B cell (primary cell): ENCODE results near the gene PUS10. TPM values are rescaled to one million over a fixed set of nuclear protein-coding genes. Genes with fewer than 3 reads are reported as not detected.
A peak's percentile ranks its signal among the peaks of the same experiment; 100 is the strongest.

Experiments
- ATAC-seq: fragments of 200-7000 bp; cut with Tn5 transposase; one replicate; pipeline ENCODE4 v1.10.0; 2021; ENCODE audit warnings: low read depth, mild to moderate bottlenecking, moderate number of reproducible peaks, moderate library complexity
- CTCF ChIA-PET: fragments of 350-600 bp; sonication (Branson Sonifier 250); formaldehyde crosslinking; loops from one replicate; lab custom pipeline; 2021; ENCODE audit warnings: antibody characterized with exemption, inconsistent platforms; lab: Charles Lee
- POLR2A ChIA-PET: fragments of 350-600 bp; sonication (Branson Sonifier 250); formaldehyde crosslinking; loops from one replicate; lab custom pipeline; 2021; ENCODE audit warnings: antibody characterized with exemption; lab: Charles Lee
- DNase-seq: peaks from one replicate; pipeline ENCODE4 v3.0.0; 2013
- H2AFZ ChIP-seq: 2 replicates; pipeline ENCODE4 v1.6.1; 2012; ENCODE audit warnings: mild to moderate bottlenecking, low read depth, low read length; ENCODE audit not compliant: insufficient read depth, poor library complexity, severe bottlenecking
- H3K27ac ChIP-seq, 2 donors: 1 replicate in 1 of 2; 2 replicates in 1 of 2; pipeline ENCODE4 v1.5.1; 2012 to 2013; ENCODE audit warnings: low read length in 2 of 2, mild to moderate bottlenecking in 2 of 2, moderate library complexity in 1 of 2
- H3K27me3 ChIP-seq, 4 experiments: fragments of 200-600 bp in 1 of 4; sonication (generic) in 1 of 4; replicated peaks in 1 of 4; 1 replicate in 2 of 4; 2 replicates in 2 of 4; pipeline versions ENCODE4 v1.6.1 to v1.7.0; 2013 to 2016; ENCODE audit warnings: low read length in 3 of 4, mild to moderate bottlenecking in 2 of 4, mixed read lengths in 1 of 4, moderate library complexity in 1 of 4; ENCODE audit not compliant: insufficient read depth in 4 of 4, control insufficient read depth in 3 of 4; ENCODE audit errors: control extremely low read depth in 1 of 4
- H3K36me3 ChIP-seq, 2 experiments: replicated peaks in 1 of 2; 1 replicate in 1 of 2; 2 replicates in 1 of 2; pipeline versions ENCODE4 v1.6.1 to v1.7.1; 2013; ENCODE audit warnings: low read length in 1 of 2; ENCODE audit not compliant: insufficient read depth in 2 of 2, control insufficient read depth in 1 of 2; ENCODE audit errors: control extremely low read depth in 1 of 2, extremely low read depth in 1 of 2
- H3K4me1 ChIP-seq, 2 donors: fragments of 200-600 bp in 1 of 2; sonication (generic) in 1 of 2; 1 replicate in 1 of 2; 2 replicates in 1 of 2; pipeline versions ENCODE4 v1.5.1 to v1.6.1; 2013 to 2017; ENCODE audit warnings: low read length in 2 of 2; ENCODE audit not compliant: control insufficient read depth in 2 of 2, insufficient read depth in 2 of 2
- H3K4me2 ChIP-seq: replicated peaks from 2 replicates; pipeline ENCODE3; 2012; ENCODE audit warnings: mild to moderate bottlenecking, low read depth, low read length; ENCODE audit not compliant: poor library complexity, severe bottlenecking
- H3K4me3 ChIP-seq, 5 experiments: fragments of 200-600 bp in 1 of 5; sonication (generic) in 1 of 5; 1 replicate in 3 of 5; 2 replicates in 2 of 5; pipeline versions ENCODE4 v1.5.1 to v1.7.0; 2011 to 2016; ENCODE audit warnings: low read length in 4 of 5, mild to moderate bottlenecking in 4 of 5, low read depth in 2 of 5, control low read depth in 1 of 5, moderate library complexity in 1 of 5; ENCODE audit not compliant: insufficient read depth in 1 of 5; ENCODE audit errors: control extremely low read depth in 1 of 5, extremely low read depth in 1 of 5
- H3K79me2 ChIP-seq: fragments of 200-600 bp; sonication (generic); one replicate; pipeline ENCODE4 v1.6.0; 2016; ENCODE audit warnings: low read length; ENCODE audit not compliant: control insufficient read depth, insufficient read depth
- H3K9ac ChIP-seq: fragments of 200-600 bp; sonication (generic); 2 replicates; pipeline ENCODE4 v1.6.1; 2017; ENCODE audit warnings: mild to moderate bottlenecking, low read length, moderate library complexity
- H3K9me3 ChIP-seq, 3 donors: one replicate each; pipeline versions ENCODE4 v1.6.1 to v1.7.1; 2013; ENCODE audit warnings: low read length in 2 of 3; ENCODE audit not compliant: control insufficient read depth in 2 of 3, insufficient read depth in 1 of 3; ENCODE audit errors: control extremely low read depth in 1 of 3
- H4K20me1 ChIP-seq: 2 replicates; pipeline ENCODE4 v1.6.0; 2012; ENCODE audit warnings: mild to moderate bottlenecking, low read length; ENCODE audit not compliant: insufficient read depth, control insufficient read depth, poor library complexity, severe bottlenecking
- H3K27ac Mint-ChIP-seq: one replicate; pipeline ENCODE4 v1.8.0; 2021; ENCODE audit warnings: mixed read lengths
- H3K27me3 Mint-ChIP-seq: one replicate; pipeline ENCODE4 v1.8.0; 2021; ENCODE audit warnings: mixed read lengths
- H3K4me1 Mint-ChIP-seq: one replicate; pipeline ENCODE4 v1.8.0; 2021; ENCODE audit warnings: mixed read lengths
- H3K4me3 Mint-ChIP-seq: one replicate; pipeline ENCODE4 v1.8.0; 2021; ENCODE audit warnings: mixed read lengths
- H3K9me3 Mint-ChIP-seq: one replicate; pipeline ENCODE4 v1.8.0; 2022; ENCODE audit warnings: mixed read lengths; ENCODE audit not compliant: insufficient read depth
- EZH2 ChIP-seq: IDR thresholded peaks from 2 replicates; pipeline ENCODE4 v1.6.1; 2012; ENCODE audit warnings: borderline replicate concordance, low read depth, mild to moderate bottlenecking, moderate library complexity, low read length; ENCODE audit not compliant: insufficient read depth, poor library complexity, severe bottlenecking
- WGBS: methylation state at CpG from one replicate; pipeline ENCODE4 v1.1.5; 2013; ENCODE audit warnings: missing lambda C conversion rate; ENCODE audit not compliant: insufficient coverage; 5-methylcytosine and 5-hydroxymethylcytosine counted together
- intact Hi-C: fragments of 100-400 bp; cut with micrococcal nuclease; formaldehyde crosslinking; loops from one replicate; pipeline ENCODE4 v1.10.0; 2022
- polyA plus RNA-seq: library from polyadenylated mRNA; depleted of rRNA; stranded (reverse); fragments of >200 nt; gene quantifications from 2 replicates; pipeline ENCODE4 v1.2.3, GENCODE V29; 2012
- total RNA-seq, 2 donors: library from RNA; stranded (reverse); fragments of 120-200 nt in 1 of 2; gene quantifications; 1 replicate in 1 of 2; 2 replicates in 1 of 2; pipeline versions ENCODE4 v1.2.3 to v1.2.4, GENCODE V29; 2013 to 2022
- TF ChIP-seq, protein P1 (sequence below): fragments of 200-600 bp; IDR thresholded peaks from one replicate; pipeline ENCODE4 v1.8.0; 2022; ENCODE audit warnings: antibody characterized with exemption, mild to moderate bottlenecking

The PUS10 gene
- total and polyA plus RNA-seq, 2 donors (not counting 1 experiment from before 2014, with no cell fraction given), result 3.2 to 7.1 TPM

- Histone ChIP-seq H2AFZ (no peak overlapping the region), H3K27ac (peak overlapping the region in 1 of 2 donors; percentile 85), H4K20me1 (no peaks in the 10 kb centered on the region), H3K79me2 (no peaks in the 10 kb centered on the region), H3K27me3 (no peaks in the 10 kb centered on the region), H3K4me2 (no peak overlapping the region), H3K4me1 (peaks cover 40 to 66% of the 10 kb centered on the region in 2 donors), H3K9ac (no peak overlapping the region), H3K9me3 (peaks cover 0 to 25% (median 0%) of the 10 kb centered on the region in 3 donors), H3K4me3 (no peak overlapping the region), H3K36me3 (no peaks in the 10 kb centered on the region)
- intact Hi-C loops, result no loop called here
- ATAC-seq (no peak), DNase-seq (no peak)
- POLR2A ChIA-PET, result interaction anchor here (0.6 kb wide), 1 partner anchor 552 kb away, joined by 4 read pairs; no protein-coding TSS in a partner anchor
- no peak overlapping the region for H3K4me3 Mint-ChIP-seq
- 97% methylated on average over 15 of the region's 16 CpGs for WGBS
- peaks cover 72% of the 10 kb centered on the region for H3K4me1 Mint-ChIP-seq
- H3K9me3 Mint-ChIP-seq, result no peaks in the 10 kb centered on the region
- no peak for TF ChIP-seq EZH2
- TF ChIP-seq, protein P1, sequence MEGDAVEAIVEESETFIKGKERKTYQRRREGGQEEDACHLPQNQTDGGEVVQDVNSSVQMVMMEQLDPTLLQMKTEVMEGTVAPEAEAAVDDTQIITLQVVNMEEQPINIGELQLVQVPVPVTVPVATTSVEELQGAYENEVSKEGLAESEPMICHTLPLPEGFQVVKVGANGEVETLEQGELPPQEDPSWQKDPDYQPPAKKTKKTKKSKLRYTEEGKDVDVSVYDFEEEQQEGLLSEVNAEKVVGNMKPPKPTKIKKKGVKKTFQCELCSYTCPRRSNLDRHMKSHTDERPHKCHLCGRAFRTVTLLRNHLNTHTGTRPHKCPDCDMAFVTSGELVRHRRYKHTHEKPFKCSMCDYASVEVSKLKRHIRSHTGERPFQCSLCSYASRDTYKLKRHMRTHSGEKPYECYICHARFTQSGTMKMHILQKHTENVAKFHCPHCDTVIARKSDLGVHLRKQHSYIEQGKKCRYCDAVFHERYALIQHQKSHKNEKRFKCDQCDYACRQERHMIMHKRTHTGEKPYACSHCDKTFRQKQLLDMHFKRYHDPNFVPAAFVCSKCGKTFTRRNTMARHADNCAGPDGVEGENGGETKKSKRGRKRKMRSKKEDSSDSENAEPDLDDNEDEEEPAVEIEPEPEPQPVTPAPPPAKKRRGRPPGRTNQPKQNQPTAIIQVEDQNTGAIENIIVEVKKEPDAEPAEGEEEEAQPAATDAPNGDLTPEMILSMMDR, result no peak
- H3K27me3 Mint-ChIP-seq, result no peaks in the 10 kb centered on the region
- CTCF ChIA-PET, result interaction anchor here (0.6 to 2.0 kb wide), 2 partner anchors 18 to 23 kb away, joined by 3 to 18 read pairs; no protein-coding TSS in a partner anchor
- H3K27ac Mint-ChIP-seq, result peak overlapping the region; percentile 79
These were observed 43.4 kb downstream of the PUS10 start for GRCh38 chr2:60974652-60975051.

- peak overlapping the region; percentile 77 for H3K27ac Mint-ChIP-seq
- TF ChIP-seq, protein P1, result no peak
- no peak for TF ChIP-seq EZH2
- Histone ChIP-seq H3K4me3 (no peak overlapping the region), H3K27ac (peak overlapping the region in 1 of 2 donors; percentile 85), H3K9ac (no peak overlapping the region), H3K9me3 (peaks cover 0 to 25% (median 0%) of the 10 kb centered on the region in 3 donors), H4K20me1 (no peaks in the 10 kb centered on the region), H2AFZ (no peak overlapping the region), H3K36me3 (no peaks in the 10 kb centered on the region), H3K4me1 (peaks cover 38 to 61% of the 10 kb centered on the region in 2 donors), H3K79me2 (no peaks in the 10 kb centered on the region), H3K4me2 (no peak overlapping the region), H3K27me3 (no peaks in the 10 kb centered on the region)
- intact Hi-C loops, result no loop called here
- ATAC-seq (no peak), DNase-seq (no peak)
- no peak overlapping the region for H3K4me3 Mint-ChIP-seq
- CTCF ChIA-PET, result interaction anchor here (2.0 kb wide), 1 partner anchor 24 kb away, joined by 18 read pairs; no protein-coding TSS in a partner anchor
- H3K27me3 Mint-ChIP-seq, result no peaks in the 10 kb centered on the region
- POLR2A ChIA-PET, result interaction anchor here (0.7 kb wide), 1 partner anchor 508 kb away, joined by 5 read pairs; no protein-coding TSS in a partner anchor
- peaks cover 71% of the 10 kb centered on the region for H3K4me1 Mint-ChIP-seq
- H3K9me3 Mint-ChIP-seq, result no peaks in the 10 kb centered on the region
- 98% methylated on average over 5 of the region's 5 CpGs for WGBS
These were observed 44.4 kb downstream of the PUS10 start for GRCh38 chr2:60973705-60974104.
